ENCODE data around the gene ING1.
"Not testable (repeated sequence)": the region's sequence is repeated elsewhere in the genome, so short reads cannot be mapped to it uniquely, and the experiment has no call there.

The ING1 gene, protein sequence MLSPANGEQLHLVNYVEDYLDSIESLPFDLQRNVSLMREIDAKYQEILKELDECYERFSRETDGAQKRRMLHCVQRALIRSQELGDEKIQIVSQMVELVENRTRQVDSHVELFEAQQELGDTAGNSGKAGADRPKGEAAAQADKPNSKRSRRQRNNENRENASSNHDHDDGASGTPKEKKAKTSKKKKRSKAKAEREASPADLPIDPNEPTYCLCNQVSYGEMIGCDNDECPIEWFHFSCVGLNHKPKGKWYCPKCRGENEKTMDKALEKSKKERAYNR

DNA sequence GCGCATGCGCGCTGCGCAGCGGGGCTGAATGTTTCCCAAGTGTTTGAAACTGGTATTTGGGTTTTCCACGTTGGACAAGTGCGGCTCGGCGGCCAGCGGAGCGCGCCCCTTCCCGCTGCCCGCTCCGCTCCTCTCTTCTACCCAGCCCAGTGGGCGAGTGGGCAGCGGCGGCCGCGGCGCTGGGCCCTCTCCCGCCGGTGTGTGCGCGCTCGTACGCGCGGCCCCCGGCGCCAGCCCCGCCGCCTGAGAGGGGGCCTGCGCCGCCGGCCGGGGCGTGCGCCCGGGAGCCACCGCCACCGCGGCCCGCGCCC lies at the start of gene ING1:
ING1 (plus strand) TSS at position 59 of the 311 bp plus-strand sequence. CDS start 450 bp downstream, outside the sequence.
- TF ChIP-seq, protein P1, sequence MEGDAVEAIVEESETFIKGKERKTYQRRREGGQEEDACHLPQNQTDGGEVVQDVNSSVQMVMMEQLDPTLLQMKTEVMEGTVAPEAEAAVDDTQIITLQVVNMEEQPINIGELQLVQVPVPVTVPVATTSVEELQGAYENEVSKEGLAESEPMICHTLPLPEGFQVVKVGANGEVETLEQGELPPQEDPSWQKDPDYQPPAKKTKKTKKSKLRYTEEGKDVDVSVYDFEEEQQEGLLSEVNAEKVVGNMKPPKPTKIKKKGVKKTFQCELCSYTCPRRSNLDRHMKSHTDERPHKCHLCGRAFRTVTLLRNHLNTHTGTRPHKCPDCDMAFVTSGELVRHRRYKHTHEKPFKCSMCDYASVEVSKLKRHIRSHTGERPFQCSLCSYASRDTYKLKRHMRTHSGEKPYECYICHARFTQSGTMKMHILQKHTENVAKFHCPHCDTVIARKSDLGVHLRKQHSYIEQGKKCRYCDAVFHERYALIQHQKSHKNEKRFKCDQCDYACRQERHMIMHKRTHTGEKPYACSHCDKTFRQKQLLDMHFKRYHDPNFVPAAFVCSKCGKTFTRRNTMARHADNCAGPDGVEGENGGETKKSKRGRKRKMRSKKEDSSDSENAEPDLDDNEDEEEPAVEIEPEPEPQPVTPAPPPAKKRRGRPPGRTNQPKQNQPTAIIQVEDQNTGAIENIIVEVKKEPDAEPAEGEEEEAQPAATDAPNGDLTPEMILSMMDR (IDR thresholded peaks at IDR 0.05), result no peak
- H3K27ac ChIP-seq, result peak within 1 kb of the TSS; percentile 100
- peak within 1 kb of the TSS; percentile 95 for H3K4me3 ChIP-seq
- no peak for DNase-seq (ENCODE audit: low spot score)

DNA sequence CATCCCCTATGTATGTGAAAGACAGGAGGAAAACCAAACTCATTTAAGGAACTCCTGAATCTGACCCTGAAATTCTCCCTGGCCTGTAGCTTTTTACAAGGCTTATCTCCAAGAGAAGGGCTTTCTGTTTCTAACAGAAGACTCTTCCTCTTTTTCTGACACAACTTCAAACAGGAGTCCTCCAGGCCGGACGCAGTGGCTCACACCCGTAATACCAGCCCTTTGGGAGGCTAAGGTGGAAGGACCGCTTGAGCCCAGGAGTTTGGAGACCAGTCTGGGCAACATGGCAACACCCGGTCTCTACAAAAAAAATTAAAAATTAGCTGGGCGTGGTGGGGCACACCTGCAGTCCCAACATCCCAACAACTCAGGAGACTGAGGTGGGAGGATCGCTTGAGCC lies 49.5 kb upstream of the ING1 start:
- TF ChIP-seq, protein P1 (IDR thresholded peaks at IDR 0.05), result no peak
- Histone ChIP-seq H3K27ac (no peak overlapping the region), H3K4me3 (no peak overlapping the region)
- DNase-seq (ENCODE audit: low spot score), result no peak

DNA sequence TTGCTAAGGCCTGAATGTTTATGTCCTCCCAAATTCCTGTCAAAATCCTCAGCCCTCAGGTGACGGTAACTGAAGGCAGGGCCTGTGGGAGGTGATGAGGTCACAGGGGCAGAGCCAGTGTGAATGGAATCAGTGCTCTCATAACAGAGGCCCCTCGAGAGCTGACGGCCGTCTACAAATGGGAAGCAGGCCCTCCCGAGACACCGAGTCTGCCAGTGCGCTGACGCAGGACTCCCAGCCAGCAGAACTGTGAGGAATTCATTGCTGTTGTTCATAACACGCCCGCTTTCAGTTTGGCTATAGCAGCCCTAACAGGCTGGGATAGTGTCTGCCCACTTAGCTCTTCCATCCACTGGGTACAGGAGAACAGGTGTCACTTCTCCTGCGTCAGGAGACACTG lies 48.8 kb upstream of the ING1 start:
- no peak overlapping the region for H3K4me3 ChIP-seq
- H3K27ac ChIP-seq, result no peak overlapping the region
- TF ChIP-seq, protein P1 (IDR thresholded peaks at IDR 0.05), result no peak
- no peak for DNase-seq (ENCODE audit: low spot score)

DNA sequence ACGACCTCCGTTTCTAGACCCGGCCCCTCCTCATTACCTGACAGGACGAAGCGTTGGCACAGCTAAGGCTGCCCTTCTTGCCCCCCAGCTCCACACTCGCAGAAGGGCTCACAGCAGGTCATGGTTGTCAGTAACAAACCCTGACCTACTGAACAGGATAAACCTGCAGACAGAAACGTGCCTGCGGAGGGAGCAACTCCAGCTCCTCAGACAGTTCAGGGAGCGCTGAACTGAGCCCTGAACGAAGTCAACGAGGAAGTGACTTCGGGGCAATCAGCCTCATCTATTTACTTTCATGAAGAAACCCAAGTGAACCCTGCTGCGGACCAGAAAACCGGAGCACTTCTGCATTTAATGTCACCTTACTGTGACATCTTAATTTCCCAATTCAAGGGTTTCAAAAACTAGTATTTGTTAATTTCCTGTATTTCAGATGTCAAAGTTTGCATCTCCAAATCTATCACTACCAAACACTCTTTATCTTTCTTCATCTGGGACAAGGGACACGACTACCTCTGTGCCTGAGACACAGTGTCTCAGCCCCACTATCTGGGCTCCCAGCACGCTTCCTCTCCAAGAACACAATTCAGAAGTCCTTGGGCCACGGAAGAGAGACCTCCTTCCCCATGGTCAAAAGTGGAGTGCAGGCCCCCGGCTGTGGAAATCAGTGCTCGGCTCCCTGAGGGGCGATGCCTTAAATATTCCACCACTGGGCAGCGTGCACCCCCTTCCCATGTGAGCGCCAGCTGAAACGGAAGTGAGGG lies 47.8 kb upstream of the ING1 start:
- H3K4me3 ChIP-seq, result no peak overlapping the region
- DNase-seq (ENCODE audit: low spot score), result no peak
- TF ChIP-seq, protein P1 (IDR thresholded peaks at IDR 0.05), result no peak
- no peak overlapping the region for H3K27ac ChIP-seq

DNA sequence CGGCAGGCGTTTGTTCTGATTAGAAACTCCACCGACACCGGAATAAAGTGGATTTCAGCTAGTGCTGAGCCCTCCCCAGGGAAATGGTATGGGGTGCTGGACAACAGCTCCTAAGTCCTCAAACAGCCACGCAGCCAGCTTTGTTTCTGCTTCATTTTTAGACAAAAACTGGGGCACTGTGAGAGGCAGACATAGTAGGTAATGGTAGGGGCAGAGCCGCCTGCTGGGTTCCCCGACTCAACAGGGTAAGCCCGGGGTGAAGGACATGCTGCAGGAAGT lies 47.3 kb upstream of the ING1 start:
- Histone ChIP-seq H3K4me3 (no peak overlapping the region), H3K27ac (no peak overlapping the region)
- no peak for DNase-seq (ENCODE audit: low spot score)
- TF ChIP-seq, protein P1 (IDR thresholded peaks at IDR 0.05), result no peak

DNA sequence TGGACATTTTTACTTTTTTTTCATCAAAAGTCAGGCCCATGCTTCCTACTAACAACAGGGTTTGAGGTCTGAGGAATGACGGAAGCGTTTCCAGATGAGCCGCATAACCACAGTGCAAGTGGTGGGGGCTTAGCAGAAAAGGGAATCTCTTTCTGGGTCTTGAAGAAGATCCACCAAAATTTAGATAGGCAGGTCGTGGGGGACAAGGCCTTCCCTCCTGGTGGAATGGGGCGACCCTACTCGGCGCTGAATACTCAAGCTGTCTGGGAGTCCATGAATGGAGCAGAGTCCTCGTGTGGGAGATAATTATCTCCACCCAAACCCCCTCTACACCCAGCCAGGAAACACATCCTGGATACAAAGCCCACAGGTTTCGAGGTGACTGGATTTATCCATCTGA lies 44.5 kb upstream of the ING1 start:
- no peak for DNase-seq (ENCODE audit: low spot score)
- Histone ChIP-seq H3K4me3 (no peak overlapping the region), H3K27ac (no peak overlapping the region)
- TF ChIP-seq, protein P1 (IDR thresholded peaks at IDR 0.05), result no peak

DNA sequence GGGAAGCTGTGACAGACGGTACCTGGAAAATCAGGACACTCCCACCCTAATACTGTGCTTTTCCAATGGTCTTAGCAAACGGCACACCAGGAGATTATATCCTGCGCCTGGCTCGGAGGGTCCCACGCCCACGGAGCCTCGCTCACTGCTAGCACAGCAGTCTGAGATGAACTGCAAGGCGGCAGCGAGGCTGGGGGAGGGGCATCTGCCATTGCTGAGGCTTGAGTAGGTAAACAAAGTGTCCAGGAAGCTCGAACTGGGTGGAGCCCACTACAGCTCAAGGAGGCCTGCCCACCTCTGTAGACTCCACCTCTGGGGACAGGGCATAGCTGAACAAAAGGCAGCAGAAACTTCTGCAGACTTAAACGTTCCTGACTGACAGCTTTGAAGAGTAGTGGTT lies 43.7 kb upstream of the ING1 start:
- not testable (repeated sequence) for DNase-seq (ENCODE audit: low spot score); H3K4me3 ChIP-seq; H3K27ac ChIP-seq

Data from coronary artery (tissue), 2 donors.